T1000 (cell line): ENCODE measurements around the gene VSNL1.

ENCODE experiments used
- DNase-seq: peaks from one replicate; lab custom pipeline; 2025; ENCODE audit warnings: mixed read lengths; lab: John Stamatoyannopoulos, UW

Gene VSNL1

GRCh38 chr2:17540093-17540812 lies at the start of gene VSNL1:
Gene VSNL1 (plus strand): TSS chr2:17540696. CDS start chr2:17592075, 51,379 bp downstream.
- no peak for DNase-seq

DNA sequence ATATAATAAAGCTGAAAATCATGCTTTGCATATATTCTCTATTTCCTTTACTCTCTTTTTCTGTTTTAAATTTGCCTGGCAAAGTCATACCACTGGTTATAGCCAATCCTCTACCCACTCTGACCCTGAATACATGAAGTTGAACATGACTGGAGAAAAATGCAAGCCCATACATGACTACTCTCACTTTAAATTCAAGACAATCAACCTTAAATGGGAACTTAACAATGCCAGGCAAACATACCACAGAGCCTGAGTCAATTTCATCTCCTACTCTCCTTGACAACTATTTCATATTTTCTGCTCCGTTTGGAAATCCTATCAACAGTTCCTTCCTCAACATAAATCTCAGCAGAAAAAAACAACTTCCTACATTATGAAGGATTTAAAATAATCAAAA lies 44.9 kb upstream of the VSNL1 start:
- no peak for DNase-seq

DNA sequence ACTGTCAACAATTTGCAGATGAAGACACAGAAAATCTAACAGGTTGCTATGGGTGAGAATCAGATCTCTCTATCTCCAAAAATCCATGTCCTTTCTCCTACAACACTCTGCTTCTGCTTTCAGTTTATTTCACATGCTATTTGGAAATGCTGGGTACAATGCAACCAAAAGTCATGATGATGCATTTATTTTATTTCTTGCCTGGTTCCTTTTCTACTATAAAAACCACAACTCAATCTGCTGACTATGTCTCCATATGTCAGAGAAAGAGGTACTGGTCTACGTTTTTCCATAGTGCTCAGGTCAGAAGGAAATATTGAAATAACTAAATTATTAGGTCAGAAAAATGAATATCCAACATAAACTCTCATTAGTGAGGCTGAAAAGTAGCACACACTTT lies 42.8 kb upstream of the VSNL1 start:
- DNase-seq, result no peak

DNA sequence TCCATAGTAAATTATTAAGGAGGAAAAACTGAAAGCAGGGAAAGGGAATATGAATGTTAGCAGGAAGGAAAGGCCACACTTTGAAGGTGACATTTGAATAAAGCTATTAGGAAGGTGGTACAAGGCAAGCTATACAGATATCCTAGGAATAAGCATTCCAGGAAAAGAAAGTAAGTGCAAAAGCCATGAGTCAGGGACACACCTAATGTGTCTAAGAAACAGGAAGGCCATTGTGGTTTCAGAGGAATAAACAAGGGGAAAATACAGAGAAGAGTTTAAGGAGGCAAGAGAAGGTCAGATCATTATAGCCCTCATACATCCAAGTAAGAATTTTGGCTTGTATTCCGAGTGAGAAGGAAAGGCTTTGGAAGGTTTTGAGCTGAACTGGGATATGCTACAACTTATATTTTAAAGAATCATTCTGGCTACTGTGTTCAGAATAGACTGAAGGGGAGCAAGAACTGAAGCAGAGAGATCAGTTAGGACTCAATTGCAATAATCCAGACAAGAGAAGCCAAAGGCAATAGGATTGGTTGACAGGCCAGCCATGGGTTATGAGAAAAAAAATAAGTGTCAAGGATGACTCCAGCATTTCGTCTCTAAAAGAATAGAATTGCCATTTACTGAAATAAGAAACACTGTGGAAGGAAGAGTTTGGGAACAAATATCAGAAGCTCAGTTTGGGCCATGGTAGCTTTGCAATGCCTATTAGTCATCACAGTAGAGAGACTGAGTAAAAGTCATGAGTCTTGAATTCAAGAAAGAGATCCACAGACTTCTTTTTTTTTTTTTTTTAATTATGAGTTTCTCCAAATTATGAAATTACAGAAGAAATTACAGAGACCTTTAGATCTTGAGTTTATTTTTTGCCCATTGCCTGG lies 33.5 kb upstream of the VSNL1 start:
- no peak for DNase-seq

DNA sequence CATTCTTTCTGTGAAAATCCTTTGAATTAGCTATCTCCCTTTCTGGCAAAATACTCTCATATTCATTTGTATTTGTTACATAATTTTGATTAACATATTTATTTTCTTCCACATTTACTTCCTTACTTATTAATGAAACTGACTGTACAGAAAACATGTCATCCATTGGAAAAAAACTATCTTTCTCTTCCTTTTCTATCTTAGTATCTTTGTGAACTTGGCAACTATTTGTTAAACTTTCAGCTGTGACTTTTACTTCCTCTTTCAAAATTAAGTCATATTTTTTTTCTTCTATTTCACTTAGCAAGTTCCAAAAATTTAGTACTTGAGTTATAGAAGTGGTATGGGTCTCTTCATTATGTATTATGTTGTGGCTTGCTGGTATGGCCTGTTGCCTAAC lies 24.8 kb upstream of the VSNL1 start:
- DNase-seq, result no peak

GRCh38 chr2:17517481-17518211 lies 22.9 kb upstream of the VSNL1 start:
- DNase-seq, result no peak

- DNase-seq, result peak; percentile 82
Measured at GRCh38 chr2:17518212-17519154, 22.0 kb upstream of the VSNL1 start, which contains the start of gene RAD51AP2. Gene RAD51AP2 (minus strand): TSS chr2:17518440. CDS start chr2:17518415, 25 bp downstream.

- DNase-seq, result no peak
Measured at GRCh38 chr2:17519486-17519885, 21.0 kb upstream of the VSNL1 start.

- DNase-seq, result no peak
Measured at GRCh38 chr2:17520761-17521160, 19.7 kb upstream of the VSNL1 start.

- DNase-seq, result no peak
Measured at GRCh38 chr2:17521621-17522020, 18.9 kb upstream of the VSNL1 start.

DNA sequence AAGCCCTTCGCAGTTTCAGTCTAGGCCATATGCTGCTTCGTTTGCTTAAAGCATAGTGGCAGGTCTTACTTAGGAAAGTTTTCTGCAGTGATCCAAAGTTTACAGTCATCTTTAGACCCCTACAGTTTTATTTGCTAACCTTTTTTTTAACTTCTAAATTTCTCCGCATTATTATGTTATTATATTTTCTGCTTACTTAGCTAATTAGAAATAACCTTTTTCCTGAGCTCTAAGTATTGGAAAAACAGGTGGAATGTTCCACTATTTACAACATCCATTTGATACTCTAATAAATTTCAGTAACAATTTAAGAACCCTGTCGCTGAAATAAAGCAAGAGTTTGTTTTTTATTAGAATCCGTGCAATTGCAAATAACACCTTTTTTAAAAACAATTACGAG lies 18.2 kb upstream of the VSNL1 start:
- no peak for DNase-seq

- no peak for DNase-seq
Measured at GRCh38 chr2:17529771-17530170, 10.7 kb upstream of the VSNL1 start.

DNA sequence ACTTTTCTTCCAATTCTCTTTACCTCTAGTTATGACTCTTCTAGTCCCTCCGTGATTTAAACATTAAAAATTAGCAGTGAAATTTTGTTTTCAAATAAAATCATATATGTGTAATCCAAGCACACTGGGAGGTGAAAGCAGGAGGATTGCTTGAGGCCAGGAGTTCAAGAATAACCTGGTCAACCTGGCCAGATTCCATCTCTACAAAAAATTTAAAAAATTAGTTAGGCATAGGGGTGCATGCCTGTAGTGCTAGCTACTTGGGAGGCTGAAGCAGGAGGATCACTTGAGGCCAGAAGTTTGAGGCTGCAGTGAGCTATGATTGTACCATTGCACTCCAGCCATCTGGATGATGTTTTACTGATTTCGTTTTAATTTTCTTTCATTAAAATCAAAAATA lies 7.0 kb upstream of the VSNL1 start:
- no peak for DNase-seq

DNA sequence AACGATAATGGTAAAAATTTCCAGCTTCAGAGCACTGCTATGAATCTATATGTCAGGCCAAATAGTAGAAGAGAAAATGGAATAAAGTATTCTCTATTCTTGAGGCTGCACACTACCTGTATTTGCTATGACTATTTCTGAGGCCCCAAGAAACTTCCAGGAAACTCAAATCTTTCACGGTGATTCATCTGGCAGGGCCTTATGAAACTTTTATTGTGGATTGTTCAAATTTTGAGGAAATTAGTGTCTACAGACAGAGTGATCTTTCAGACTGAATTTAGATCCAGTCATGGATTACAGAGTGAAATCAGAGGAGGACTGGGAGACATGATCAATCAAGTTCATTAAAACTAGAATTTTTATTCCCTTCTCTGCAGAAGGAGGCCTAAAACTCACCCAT lies 4.1 kb upstream of the VSNL1 start:
- DNase-seq, result no peak

DNA sequence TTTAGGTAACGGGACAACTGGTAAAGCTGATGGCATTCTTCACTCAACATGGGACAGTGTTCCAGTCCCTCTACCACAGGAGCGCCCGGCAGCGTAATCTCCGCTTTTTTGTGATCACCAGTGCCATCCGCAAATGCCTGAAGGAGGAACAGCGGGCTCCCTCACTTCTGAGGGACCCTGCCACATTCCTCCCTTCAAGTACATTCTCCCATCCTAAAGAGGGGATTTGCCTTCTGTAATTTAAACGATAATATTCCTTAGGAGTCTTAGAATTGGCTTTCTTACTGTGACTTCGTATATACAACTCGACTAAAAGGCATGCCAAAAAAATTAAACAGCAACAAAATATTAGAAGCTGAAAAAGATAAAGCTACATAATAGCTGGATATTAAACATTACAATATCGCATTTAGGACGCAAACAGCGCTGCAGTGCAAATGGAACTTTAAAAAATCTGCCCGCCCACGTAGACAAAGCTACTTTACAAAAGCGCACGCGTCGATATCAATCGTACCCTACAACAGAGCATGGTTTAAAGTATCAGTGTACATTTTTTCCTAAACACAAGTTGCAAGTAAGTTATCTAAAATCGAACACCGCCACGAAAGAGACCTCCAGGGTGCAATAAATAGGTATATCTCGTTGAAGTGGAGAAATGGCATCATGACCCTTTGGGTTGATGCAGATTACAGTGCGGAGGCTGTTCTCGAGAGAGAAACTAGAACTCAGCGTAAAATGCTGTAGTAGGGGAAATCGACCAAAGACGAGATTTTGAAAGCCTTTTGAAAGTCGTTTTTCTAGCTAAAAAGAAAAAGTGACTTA lies 2.3 kb upstream of the VSNL1 start:
- no peak for DNase-seq

GRCh38 chr2:17538844-17539554 lies 1.5 kb upstream of the VSNL1 start:
- peak; percentile 47 for DNase-seq

DNA sequence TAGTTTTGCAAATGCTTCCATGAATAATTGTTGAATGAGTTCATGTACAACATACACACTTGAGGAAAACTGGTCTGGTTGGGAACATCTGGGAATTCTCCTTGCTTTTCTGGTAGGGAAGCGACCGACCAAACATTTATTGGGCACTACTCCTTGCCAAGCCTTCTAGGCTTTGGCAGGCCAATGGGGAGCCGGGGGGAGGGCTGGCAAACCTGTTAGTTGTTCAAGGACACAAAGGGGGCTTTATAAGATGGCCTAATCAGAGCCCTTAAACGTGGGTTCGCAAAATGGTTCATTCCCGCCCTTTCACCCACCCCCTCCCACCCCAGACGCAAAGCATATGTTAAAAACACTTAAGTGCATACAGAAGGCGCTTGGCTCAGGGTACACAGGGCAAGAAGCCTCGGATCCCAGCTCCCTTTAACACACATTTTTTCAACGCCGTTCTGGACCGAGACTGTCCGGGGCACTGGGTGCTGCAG lies 844 bp upstream of the VSNL1 start:
- no peak for DNase-seq

- DNase-seq, result no peak
Measured at GRCh38 chr2:17540813-17541530, 476 bp downstream of the VSNL1 start.

GRCh38 chr2:17541531-17541950 lies 1.0 kb downstream of the VSNL1 start:
- no peak for DNase-seq
